SIG-M5 treated with dmso at 0.1 percent for 504 hours (cell line): ENCODE results near the gene DDX1.
A peak's percentile ranks its signal among the peaks of the same experiment; 100 is the strongest.
"Not testable (repeated sequence)": the region's sequence is repeated elsewhere in the genome, so short reads cannot be mapped to it uniquely, and the experiment has no call there.

ENCODE experiments used
- DNase-seq: peaks from one replicate; lab custom pipeline; 2025; ENCODE audit not compliant: unreplicated experiment; lab: John Stamatoyannopoulos, UW

Gene DDX1

DNA sequence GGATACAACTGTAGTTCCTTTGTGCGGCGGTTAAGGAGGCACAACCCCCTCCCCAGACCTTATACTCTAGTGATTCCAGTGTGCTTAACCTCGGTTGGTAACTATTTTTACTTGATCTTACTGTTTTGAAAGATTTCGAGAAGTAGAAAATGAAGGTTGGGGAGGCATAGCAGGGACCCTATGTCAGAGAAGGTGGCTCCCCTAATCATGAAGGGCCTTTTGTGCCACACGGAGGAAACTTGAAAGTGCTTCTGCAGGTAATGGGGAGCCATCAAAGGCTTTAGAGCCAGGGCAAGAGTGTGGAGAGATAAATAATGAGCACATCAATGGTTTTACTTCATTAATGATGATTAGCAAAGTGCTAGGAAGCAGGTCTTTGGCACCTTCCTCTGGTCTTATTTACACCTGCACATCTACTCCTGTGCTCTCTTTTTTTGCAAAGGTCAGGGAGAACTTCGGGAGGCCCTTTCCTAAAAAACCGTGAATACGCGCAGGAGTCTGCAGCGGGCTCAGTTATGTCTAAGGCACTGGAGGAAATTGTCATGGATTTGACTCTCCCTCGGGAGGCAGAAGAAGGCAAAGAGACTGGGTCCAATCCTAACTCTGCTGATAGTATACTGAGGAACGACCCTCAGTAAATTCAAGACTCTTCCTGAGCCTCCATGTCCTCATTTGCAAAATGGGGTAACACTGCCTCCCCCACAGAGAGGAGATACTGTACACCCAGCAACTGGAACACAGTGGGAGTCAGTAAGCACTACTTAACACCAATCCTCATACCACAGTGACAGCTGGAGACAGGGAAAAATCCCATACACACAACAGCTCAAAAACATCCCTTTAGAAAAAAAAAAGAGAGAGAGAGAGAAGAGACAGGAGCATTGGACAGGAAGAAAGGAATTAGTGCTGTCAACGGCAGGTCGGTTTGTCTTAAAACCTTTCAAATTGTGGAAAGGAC, 81.6 kb downstream of the DDX1 start:
- no peak for DNase-seq

DNA sequence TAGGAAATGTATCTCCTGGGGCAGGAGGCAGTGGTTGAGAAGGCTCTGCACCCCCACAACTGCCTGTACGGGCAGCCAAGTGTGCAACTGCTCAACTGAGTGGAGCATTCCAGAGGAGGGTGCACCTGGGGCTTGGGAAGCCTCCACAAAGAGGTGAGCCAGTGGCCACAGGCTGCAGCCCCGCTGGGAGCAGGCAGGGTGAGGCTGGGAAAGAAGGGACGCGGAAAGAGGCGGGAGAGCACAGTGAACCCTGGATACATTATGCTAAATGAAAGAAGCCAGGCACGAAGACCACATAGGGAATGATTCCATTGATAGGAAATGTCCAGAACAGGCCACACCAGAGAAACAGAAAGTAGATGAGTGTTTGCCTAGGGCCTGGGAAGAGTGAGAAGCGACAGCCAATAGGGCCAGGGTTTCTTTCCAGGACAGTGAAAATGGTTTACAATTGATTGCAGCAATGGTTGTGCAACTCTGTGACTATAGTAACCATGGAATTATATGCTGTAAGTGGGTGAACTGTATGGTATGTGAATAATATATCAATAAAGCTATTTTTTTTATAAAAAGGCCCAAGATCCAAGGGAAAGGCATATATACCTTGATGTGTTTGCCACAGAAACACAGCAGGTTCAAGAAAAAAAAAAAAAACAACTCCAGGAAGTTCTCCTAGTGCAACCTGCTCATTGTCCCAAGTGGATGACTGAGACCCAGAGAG, 82.4 kb downstream of the DDX1 start:
- DNase-seq = peak; percentile 13

DNA sequence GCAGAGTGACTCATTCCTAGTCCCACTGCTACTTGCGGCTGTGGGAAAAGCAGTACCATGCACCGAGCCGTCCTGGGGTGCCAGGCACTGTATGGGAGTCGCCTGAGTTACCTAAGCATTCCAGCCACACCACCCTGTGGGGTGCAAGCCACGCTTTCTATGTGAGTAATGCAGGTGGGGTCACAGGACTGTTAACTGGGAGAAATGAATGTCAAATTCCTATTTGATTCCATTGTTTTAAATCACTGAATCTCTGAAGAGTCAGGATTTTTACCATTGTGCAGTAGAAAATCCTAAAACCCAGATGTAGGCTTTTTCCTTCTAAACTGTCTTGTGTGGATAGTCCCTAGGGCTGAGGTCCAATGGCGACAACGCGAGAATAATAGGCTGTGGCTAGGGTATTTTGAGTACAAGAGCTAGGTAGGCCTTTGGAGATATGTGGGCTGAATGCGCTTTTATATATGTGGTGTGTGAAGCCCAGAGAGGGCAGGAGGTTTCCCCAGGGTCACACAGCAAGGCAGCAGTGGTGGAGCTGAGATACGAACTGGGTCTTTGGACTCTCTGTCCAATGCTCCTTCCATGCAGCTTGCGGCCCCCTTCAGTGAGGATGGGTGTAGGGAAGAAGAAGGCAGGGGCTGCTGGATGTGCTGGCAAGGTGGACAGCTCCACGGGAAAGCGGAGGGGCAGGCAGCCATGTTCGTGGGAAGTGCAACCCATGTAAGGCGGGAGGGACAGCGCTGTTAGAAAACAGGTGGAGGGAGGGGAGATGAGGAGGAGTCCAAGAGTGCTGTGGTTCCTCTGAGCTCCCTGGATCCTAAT, 83.2 kb downstream of the DDX1 start:
- no peak for DNase-seq

DNA sequence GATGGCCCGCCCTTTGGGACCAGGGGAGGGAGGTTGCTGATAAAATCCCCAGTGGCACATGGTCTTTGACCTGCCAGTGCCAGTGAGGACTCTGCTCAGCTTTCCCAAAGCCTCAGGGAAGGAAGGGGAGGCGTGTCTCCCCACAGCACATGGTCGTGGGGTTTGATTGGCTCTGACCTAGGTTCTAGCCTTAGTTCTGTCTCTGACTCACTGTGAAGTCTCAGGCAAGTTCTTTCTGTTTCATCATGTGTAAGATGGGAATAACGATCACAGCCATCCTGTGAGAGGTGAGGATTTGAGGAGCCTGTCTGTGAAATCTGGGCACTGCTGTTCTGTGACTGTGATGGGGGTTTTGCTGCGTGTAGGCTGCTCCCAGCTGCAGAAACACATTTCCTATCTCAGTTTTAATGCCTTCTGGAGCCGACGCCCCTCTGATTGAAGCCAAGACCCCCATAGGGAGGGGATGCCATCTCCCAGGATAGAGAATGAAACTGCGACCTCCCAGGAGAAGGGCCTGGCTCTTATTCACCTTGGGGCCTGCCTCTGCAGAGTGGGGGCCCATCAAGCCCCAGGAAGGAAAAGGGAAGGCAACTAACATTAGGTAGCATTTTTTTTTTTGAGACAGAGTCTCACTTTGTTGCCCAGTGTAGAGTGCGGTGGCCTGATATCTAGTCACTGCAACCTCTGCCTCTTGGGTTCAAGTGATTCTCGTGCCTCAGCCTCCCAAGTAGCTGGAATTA, 84.0 kb downstream of the DDX1 start:
- DNase-seq = no peak

DNA sequence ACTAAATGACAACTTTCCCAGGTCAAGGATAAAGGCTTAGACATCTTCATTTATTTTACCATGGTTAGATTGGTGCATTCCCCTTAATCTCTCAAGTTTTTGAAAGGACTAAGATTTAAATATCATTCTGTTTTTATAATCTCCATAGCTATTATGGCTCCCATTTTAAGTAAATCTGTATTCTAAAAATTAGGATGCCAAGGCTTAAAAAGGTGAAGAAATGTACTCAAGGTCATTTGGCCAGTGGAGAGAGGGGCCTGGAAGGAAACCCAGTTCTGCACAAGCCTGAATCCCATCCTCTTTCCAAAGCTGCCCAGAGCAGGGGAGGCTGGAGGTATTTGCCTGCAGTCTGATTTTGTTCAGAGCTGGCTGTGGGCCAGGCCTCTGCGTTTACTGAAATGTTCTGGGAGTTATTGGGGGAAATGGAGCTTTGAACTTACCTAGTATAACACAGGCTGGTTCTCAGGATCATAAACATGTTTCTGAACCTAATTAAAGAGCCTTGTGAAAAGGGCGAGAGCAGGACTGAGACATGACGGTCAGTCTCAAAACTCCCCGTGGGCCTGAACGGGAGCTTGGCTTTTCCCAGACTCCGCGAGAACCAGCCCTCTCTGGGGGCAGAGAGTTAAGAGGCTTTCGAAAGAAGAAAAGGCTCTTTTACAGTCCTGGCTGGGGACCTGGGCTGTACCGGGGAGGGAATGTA, 85.6 kb downstream of the DDX1 start:
- DNase-seq = no peak

DNA sequence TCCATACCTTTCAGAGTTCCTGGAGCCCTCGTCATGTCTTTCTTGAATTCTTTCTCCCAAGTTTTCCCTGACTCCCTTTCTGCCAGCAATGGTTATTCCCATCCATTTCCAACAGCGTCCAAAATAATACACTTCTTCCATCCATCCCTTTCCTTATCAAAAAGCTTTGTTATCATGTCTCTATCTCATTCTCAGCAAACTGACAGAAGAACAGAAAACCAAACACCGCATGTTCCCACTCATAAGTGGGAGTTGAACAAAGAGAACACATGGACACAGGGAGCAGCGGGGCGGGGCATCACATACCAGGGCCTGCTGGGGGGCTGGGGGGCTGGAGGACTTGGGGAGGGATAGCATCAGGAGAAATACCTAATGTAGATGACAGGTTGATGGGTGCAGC, 86.7 kb downstream of the DDX1 start:
- no peak for DNase-seq

DNA sequence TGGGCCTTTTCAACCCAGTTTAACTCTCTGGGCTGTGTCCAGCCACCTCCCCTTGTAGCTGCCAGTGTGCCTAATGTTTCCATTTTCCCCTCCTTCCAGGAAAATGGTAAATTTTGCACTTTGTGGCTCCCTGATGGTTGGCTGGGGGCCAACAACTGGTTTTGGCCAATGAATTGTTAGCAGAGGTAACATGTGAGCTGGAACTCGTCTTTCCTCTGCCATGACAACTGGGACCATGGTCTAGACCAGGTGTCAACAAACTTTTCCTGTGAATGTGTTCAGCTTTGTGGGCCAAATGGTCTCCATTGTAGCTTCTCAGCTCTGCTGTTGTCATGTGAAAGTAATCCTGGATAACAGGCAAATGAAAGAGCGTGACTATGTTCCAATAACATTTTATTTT, 87.2 kb downstream of the DDX1 start:
- DNase-seq = no peak

DNA sequence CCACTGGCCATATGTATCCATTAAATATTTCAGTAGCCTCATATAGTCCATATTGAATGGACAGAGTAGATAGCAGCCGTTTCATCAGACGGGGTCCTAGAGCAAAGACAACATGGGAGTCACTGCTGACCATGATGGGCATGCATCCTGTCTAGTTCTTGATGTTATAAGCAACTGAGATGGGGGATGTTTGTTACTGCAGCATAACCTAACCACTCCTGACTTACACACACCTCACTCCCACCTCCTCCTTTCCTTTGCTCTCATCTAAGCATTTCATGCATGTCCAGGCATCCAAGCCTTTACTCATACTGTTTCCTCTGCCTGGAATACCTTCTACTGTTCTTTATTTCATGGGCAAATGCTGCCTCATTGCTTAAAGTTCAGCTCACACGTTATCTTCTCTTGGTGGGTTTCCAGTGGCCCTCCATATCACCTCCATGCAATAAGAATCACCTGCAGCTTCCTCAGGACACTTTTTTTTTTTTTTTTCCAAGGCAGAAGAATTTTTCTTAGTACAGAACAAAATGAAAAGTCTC, 87.8 kb downstream of the DDX1 start:
- DNase-seq = no peak

DNA sequence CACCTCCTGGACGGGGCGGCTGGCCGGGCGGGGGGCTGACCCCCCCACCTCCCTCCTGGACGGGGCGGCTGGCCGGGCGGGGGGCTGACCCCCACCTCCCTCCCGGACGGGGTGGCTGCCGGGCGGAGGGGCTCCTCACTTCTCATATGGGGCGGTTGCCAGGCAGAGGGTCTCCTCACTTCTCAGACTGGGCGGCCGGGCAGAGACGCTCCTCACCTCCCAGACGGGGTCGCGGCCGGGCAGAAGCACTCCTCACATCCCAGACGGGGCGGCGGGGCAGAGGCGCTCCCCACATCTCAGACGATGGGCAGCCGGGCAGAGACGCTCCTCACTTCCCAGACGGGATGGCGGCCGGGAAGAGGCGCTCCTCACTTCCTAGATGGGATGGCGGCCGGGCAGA, 88.5 kb downstream of the DDX1 start:
- not testable (repeated sequence) for DNase-seq
